GM19238 (cell line): Measurements from ENCODE around the gene TRAF2.

Experiments used
- DNase-seq: peaks from one replicate; pipeline ENCODE4 v3.0.0; 2011; ENCODE audit warnings: low spot score; ENCODE audit not compliant: insufficient read length

TRAF2 gene

GRCh38 chr9:136913701-136914438 lies 27.6 kb downstream of the TRAF2 start:
- DNase-seq, result no peak

GRCh38 chr9:136915632-136916329 lies 29.5 kb downstream of the TRAF2 start:
- no peak for DNase-seq

- no peak for DNase-seq
Observed at GRCh38 chr9:136916330-136917184, 30.2 kb downstream of the TRAF2 start.

GRCh38 chr9:136917902-136918301 lies 31.6 kb downstream of the TRAF2 start:
- no peak for DNase-seq

GRCh38 chr9:136920069-136920468 lies 33.8 kb downstream of the TRAF2 start:
- no peak for DNase-seq

GRCh38 chr9:136920734-136921231 lies 34.5 kb downstream of the TRAF2 start:
- DNase-seq, result no peak

GRCh38 chr9:136921307-136921706 lies 35.0 kb downstream of the TRAF2 start:
- DNase-seq, result no peak

- DNase-seq, result no peak
Observed at GRCh38 chr9:136921718-136922117, 35.4 kb downstream of the TRAF2 start.

- DNase-seq, result no peak
Observed at GRCh38 chr9:136922540-136922939, 36.2 kb downstream of the TRAF2 start.

- no peak for DNase-seq
Observed at GRCh38 chr9:136923881-136924280, 37.6 kb downstream of the TRAF2 start.

GRCh38 chr9:136925414-136926153 lies 39.3 kb downstream of the TRAF2 start:
- DNase-seq, result no peak

- no peak for DNase-seq
Observed at GRCh38 chr9:136926154-136926704, 39.9 kb downstream of the TRAF2 start.

GRCh38 chr9:136926749-136927148 lies 40.4 kb downstream of the TRAF2 start:
- DNase-seq, result no peak

- no peak for DNase-seq
Observed at GRCh38 chr9:136927343-136928271, 41.3 kb downstream of the TRAF2 start.

- no peak for DNase-seq
Observed at GRCh38 chr9:136928591-136928990, 42.3 kb downstream of the TRAF2 start.

- DNase-seq, result no peak
Observed at GRCh38 chr9:136930014-136930413, 43.7 kb downstream of the TRAF2 start.

- no peak for DNase-seq
Observed at GRCh38 chr9:136931611-136932130, 45.4 kb downstream of the TRAF2 start.

- DNase-seq, result no peak
Observed at GRCh38 chr9:136934277-136934676, 48.0 kb downstream of the TRAF2 start.

- DNase-seq, result no peak
Observed at GRCh38 chr9:136935651-136936050, 49.3 kb downstream of the TRAF2 start.
